ENCODE results near the gene MILR1.
"Not testable (repeated sequence)": the region's sequence is repeated elsewhere in the genome, so short reads cannot be mapped to it uniquely, and the experiment has no call there.

MILR1 gene

GRCh38 chr17:64424324-64424849, 24.5 kb upstream of the MILR1 start:
- TF ChIP-seq CTCF (IDR thresholded peaks at IDR 0.05; ENCODE audit: insufficient read depth, low read length, missing control alignments) = no peak
- ChIA-PET CTCF (interaction anchor here (0.9 to 30.3 kb wide), 7 partner anchors 9 to 110 kb away, joined by 4 to 1075 read pairs (median 8); partner anchors contain the start of genes CEP95, DDX5 and POLG2), POLR2A (interaction anchor here (0.7 to 0.8 kb wide), 2 partner anchors 82 to 225 kb away, joined by 3 read pairs; partner anchors contain the start of genes CEP95 and DDX5)
- DNase-seq (ENCODE audit: low read depth, low spot score) = no peak
- no peak overlapping the region for H3K4me3 ChIP-seq (ENCODE audit: low read depth, low read length)

GRCh38 chr17:64425191-64425590, 23.7 kb upstream of the MILR1 start:
- no peak for DNase-seq (ENCODE audit: low read depth, low spot score)
- POLR2A ChIA-PET = no interaction called here
- TF ChIP-seq CTCF (IDR thresholded peaks at IDR 0.05; ENCODE audit: insufficient read depth, low read length, missing control alignments) = no peak
- no peak overlapping the region for H3K4me3 ChIP-seq (ENCODE audit: low read depth, low read length)
- CTCF ChIA-PET = interaction anchor here (0.9 to 30.3 kb wide), 6 partner anchors 10 to 111 kb away, joined by 4 to 1075 read pairs (median 6); partner anchors contain the start of gene POLG2

GRCh38 chr17:64426596-64426995, 22.3 kb upstream of the MILR1 start:
- no peak overlapping the region for H3K4me3 ChIP-seq (ENCODE audit: low read depth, low read length)
- TF ChIP-seq CTCF (IDR thresholded peaks at IDR 0.05; ENCODE audit: insufficient read depth, low read length, missing control alignments) = no peak
- POLR2A ChIA-PET = no interaction called here
- DNase-seq (ENCODE audit: low read depth, low spot score) = no peak
- CTCF ChIA-PET = interaction anchor here (1.2 to 30.3 kb wide), 4 partner anchors 8 to 112 kb away, joined by 3 to 1075 read pairs (median 228); partner anchors contain the start of gene POLG2

- DNase-seq (ENCODE audit: low read depth, low spot score) = no peak
- TF ChIP-seq CTCF (IDR thresholded peaks at IDR 0.05; ENCODE audit: insufficient read depth, low read length, missing control alignments) = no peak
- ChIA-PET POLR2A (no interaction called here), CTCF (interaction anchor here (1.6 to 30.3 kb wide), 3 partner anchors 9 to 114 kb away, joined by 4 to 1075 read pairs (median 65); no protein-coding TSS in a partner anchor)
- no peak overlapping the region for H3K4me3 ChIP-seq (ENCODE audit: low read depth, low read length)
Observed at GRCh38 chr17:64428406-64428805, 20.5 kb upstream of the MILR1 start.

- POLR2A ChIA-PET; H3K4me3 ChIP-seq (ENCODE audit: low read depth, low read length); DNase-seq (ENCODE audit: low read depth, low spot score): not testable (repeated sequence)
- CTCF ChIA-PET = interaction anchor here (0.6 to 5.0 kb wide), 6 partner anchors 10 to 123 kb away, joined by 3 to 65 read pairs (median 4); no protein-coding TSS in a partner anchor
Observed at GRCh38 chr17:64430036-64430435, 18.9 kb upstream of the MILR1 start.

GRCh38 chr17:64431534-64431933, 17.4 kb upstream of the MILR1 start:
- ChIA-PET POLR2A (no interaction called here), CTCF (interaction anchor here (1.4 to 5.0 kb wide), 3 partner anchors 12 to 125 kb away, joined by 3 to 65 read pairs (median 3); no protein-coding TSS in a partner anchor)
- no peak overlapping the region for H3K4me3 ChIP-seq (ENCODE audit: low read depth, low read length)
- TF ChIP-seq CTCF (IDR thresholded peaks at IDR 0.05; ENCODE audit: insufficient read depth, low read length, missing control alignments) = no peak
- DNase-seq (ENCODE audit: low read depth, low spot score) = no peak

All from AG04449 (cell line).